Femur (tissue), 1 donor: ENCODE results near the gene NHERF1.

Source experiments
- DNase-seq: peaks from one replicate; pipeline ENCODE4 v3.0.0-alpha.2; 2017

Gene NHERF1

DNA sequence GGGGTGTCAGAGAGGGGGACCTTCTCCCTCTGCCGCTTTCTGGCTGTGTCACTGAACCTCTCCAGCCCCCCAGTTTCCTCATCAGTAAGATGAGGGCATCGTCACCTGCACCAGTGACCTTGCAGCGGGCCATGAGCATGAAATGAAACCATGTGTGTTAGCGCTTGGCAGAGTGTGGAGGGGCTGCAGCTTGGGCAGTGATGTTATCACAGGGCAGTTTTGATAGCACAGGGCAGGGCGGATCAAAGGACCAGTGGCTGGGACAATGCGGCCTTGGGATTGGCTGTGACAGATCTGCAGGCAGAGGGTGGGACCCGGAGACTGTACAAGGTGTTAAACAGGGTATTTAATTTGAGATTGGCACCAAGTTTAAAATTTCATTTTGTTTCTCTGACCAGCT is 66.6 kb downstream of the NHERF1 start:
- DNase-seq, result no peak

DNA sequence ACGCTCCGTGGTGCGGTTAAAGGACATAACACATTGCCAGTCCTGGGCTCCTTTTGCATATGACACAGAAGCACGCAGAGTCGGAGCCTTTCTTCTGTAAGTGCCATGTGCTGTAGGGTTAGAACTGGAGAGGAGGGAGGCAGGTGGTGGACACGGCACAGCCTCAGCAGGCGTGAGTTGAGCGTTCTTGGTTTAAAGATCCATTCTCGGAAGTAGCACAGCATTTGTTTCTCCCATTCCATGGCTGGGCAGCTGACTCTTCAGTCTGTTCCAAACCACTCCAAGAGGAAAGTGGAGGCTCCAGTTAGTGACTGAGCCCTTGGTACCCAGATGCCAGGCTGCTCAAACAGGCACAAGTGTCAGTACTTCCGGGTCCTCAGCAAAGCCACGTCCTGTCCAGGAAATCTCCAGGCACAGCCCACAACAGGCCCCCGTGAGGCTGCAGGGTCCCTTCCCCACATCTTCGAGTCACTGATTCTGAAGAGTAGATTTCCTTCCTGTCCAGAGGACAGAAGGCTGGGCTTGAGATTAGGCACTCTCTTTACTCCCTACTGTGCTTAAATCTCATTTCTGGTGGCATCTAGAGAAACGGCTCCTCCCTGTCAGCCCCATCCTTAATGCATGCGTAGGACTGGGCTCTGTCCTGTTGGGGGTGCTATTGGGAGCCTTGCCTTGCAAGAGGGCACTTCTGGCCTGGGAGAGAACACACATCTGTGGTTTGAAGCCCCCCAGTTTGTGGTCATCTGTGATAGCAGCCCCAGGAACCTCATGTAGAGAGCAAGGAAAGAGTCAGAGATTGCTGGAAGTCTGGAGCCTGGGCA is 67.3 kb downstream of the NHERF1 start:
- DNase-seq, result no peak

DNA sequence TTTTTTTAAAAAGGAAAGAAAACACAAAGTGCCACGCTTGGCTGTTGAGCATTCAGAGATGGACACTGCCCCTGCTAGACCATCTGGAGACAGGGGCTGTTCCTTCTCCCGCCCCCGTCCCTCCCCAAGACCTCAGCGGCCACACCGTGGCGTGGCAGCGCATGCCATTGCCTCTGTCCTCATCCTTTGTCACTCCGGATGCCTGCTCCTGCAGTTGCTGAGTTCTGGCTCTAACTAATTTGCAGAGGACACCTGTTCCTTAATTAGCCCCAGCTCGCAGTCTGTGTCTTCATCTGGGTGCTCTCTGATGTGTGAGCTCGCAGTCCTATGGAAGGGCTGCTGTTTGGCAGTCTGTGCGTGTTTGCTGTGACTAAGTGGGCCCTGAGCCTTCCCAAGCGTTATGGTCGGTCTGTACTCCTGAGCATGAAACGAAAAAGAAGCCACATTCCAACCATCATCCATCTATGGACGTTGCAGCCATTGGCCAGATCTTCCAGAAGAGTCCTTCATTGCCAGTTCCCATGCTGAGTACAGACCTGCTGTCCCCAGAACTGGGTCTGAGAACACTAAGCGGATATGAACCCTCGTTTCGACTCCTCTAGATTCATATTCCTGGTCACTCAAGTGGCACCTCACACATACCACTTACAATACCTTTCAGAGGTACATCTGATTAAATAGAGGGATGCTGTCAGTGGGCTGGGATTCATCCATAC is 68.6 kb downstream of the NHERF1 start:
- no peak for DNase-seq

DNA sequence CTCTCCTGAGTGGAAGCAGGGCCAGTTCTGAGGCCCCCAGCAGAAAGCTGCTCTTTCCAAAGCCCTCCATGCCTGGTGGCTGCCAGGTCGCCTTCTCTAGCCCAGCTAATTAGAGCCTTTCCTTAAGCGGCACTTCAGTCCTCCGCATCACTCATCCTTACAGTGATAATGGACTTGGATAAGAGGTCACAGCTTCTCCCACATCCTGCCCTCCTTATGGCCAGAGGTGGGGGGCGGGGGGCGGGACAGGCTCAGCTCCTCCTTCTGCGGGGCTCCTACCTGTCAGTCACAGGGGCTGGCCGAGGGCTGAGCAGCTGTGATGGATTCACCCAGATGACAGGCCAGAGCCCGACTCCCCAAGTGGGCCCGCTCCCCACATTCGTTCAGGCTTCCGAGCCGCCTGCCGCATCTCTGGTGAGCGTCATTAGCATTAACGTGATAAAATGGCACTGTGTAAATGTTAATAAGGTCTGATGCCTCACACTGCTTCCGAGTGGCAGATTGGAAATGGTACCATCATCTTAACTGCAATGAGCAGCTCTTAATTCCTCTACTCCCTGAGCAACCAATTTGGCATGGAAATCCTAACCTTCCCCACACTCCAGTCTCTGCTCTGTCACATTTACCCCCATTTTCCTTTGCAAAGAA is 70.0 kb downstream of the NHERF1 start:
- no peak for DNase-seq
